AG04449 (cell line): ENCODE data around the gene BTBD2.

Source experiments
- CTCF ChIA-PET: fragments of 350-600 bp; formaldehyde crosslinking; extraction: SDS; loops from one replicate; lab custom pipeline; 2021; ENCODE audit warnings: antibody characterized with exemption; lab: Yijun Ruan, JAX
- POLR2A ChIA-PET: fragments of 400-600, 350-600 bp; formaldehyde crosslinking; extraction: SDS; loops from one replicate; lab custom pipeline; 2020; ENCODE audit warnings: antibody characterized with exemption, inconsistent platforms; lab: Yijun Ruan, JAX
- DNase-seq: peaks from one replicate; pipeline ENCODE4 v3.0.0-alpha.2; 2010; ENCODE audit warnings: low read depth, low spot score
- H3K4me3 ChIP-seq: 2 replicates; pipeline ENCODE4 v1.5.1; 2011; ENCODE audit warnings: low read depth, mild to moderate bottlenecking, control low read depth, low read length
- CTCF ChIP-seq: IDR thresholded peaks from one replicate; pipeline ENCODE4 v1.5.1; 2011; ENCODE audit warnings: mild to moderate bottlenecking, moderate library complexity, low read length, control low read depth, inconsistent platforms; ENCODE audit not compliant: insufficient read depth; ENCODE audit errors: missing control alignments

The BTBD2 gene

GRCh38 chr19:2014131-2014571 is 1.4 kb downstream of the BTBD2 start:
- ChIA-PET POLR2A (no interaction called here), CTCF (no interaction called here)
- no peak for TF ChIP-seq CTCF
- peak overlapping the region; percentile 74 for H3K4me3 ChIP-seq
- DNase-seq = no peak

- TF ChIP-seq CTCF = no peak
- ChIA-PET POLR2A (no interaction called here), CTCF (no interaction called here)
- no peak for DNase-seq
- H3K4me3 ChIP-seq = no peak overlapping the region; the same call in 1 of the 2 replicates
These were observed 1.9 kb downstream of the BTBD2 start for GRCh38 chr19:2013683-2013961.

GRCh38 chr19:2012941-2013682 is 2.4 kb downstream of the BTBD2 start:
- H3K4me3 ChIP-seq = no peak overlapping the region; the same call in 1 of the 2 replicates
- no peak for DNase-seq
- no peak for TF ChIP-seq CTCF
- ChIA-PET POLR2A (no interaction called here), CTCF (interaction anchor here (0.9 kb wide), 1 partner anchor 37 kb away, joined by 5 read pairs; no protein-coding TSS in a partner anchor)

- DNase-seq = no peak
- no peak for TF ChIP-seq CTCF
- H3K4me3 ChIP-seq = no peak overlapping the region
- POLR2A ChIA-PET = no interaction called here
- CTCF ChIA-PET = no interaction called here
These were observed 4.3 kb downstream of the BTBD2 start for GRCh38 chr19:2011169-2011568.

- ChIA-PET CTCF (no interaction called here), POLR2A (no interaction called here)
- no peak overlapping the region for H3K4me3 ChIP-seq
- no peak for TF ChIP-seq CTCF
- DNase-seq = no peak
These were observed 5.3 kb downstream of the BTBD2 start for GRCh38 chr19:2010135-2010668.

- TF ChIP-seq CTCF = no peak
- DNase-seq = no peak
- ChIA-PET CTCF (interaction anchor here (1.2 kb wide), 2 partner anchors 16 to 66 kb away, joined by 4 to 5 read pairs; no protein-coding TSS in a partner anchor), POLR2A (interaction anchor here (0.6 kb wide), 1 partner anchor 56 kb away, joined by 3 read pairs; no protein-coding TSS in a partner anchor)
- no peak overlapping the region for H3K4me3 ChIP-seq
These were observed 11.6 kb downstream of the BTBD2 start for GRCh38 chr19:2003874-2004273.
